ENCODE data around the gene ZDHHC14. TPM values are rescaled to one million over a fixed set of nuclear protein-coding genes. Genes with fewer than 3 reads are reported as not detected.

Gene ZDHHC14
- total RNA-seq, 2 donors from 2014 or later = 13.0 to 19.1 TPM

DNA sequence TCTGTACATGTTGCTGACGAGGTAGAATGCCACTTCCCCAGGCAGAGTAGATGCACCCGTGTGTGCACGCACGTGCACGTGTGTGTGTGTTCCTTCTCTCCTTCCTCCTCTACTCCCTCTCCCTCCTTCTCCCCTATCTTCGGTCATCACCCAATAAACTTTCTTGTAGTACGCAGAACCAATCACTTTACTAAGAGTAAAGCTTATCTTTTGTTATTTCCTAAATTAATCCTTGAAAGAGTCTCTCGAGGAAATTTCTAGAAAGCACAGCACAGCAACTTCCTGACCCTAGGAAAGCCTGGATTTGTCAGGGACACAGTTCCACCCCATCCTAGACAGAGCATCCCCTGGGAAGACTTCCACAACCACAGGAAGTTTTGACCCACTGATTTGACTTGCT is 166.1 kb downstream of the ZDHHC14 start:
- TF ChIP-seq, protein P1, sequence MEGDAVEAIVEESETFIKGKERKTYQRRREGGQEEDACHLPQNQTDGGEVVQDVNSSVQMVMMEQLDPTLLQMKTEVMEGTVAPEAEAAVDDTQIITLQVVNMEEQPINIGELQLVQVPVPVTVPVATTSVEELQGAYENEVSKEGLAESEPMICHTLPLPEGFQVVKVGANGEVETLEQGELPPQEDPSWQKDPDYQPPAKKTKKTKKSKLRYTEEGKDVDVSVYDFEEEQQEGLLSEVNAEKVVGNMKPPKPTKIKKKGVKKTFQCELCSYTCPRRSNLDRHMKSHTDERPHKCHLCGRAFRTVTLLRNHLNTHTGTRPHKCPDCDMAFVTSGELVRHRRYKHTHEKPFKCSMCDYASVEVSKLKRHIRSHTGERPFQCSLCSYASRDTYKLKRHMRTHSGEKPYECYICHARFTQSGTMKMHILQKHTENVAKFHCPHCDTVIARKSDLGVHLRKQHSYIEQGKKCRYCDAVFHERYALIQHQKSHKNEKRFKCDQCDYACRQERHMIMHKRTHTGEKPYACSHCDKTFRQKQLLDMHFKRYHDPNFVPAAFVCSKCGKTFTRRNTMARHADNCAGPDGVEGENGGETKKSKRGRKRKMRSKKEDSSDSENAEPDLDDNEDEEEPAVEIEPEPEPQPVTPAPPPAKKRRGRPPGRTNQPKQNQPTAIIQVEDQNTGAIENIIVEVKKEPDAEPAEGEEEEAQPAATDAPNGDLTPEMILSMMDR (IDR thresholded peaks at IDR 0.05) = no peak
- Histone ChIP-seq H3K27me3 (no peaks in the 10 kb centered on the region), H3K9me3 (peaks cover 0 to 3% of the 10 kb centered on the region in 2 donors), H3K4me3 (no peak overlapping the region), H3K36me3 (no peaks in the 10 kb centered on the region), H3K4me1 (no peaks in the 10 kb centered on the region), H3K27ac (no peak overlapping the region)
- DNase-seq (ENCODE audit: low spot score) = no peak

DNA sequence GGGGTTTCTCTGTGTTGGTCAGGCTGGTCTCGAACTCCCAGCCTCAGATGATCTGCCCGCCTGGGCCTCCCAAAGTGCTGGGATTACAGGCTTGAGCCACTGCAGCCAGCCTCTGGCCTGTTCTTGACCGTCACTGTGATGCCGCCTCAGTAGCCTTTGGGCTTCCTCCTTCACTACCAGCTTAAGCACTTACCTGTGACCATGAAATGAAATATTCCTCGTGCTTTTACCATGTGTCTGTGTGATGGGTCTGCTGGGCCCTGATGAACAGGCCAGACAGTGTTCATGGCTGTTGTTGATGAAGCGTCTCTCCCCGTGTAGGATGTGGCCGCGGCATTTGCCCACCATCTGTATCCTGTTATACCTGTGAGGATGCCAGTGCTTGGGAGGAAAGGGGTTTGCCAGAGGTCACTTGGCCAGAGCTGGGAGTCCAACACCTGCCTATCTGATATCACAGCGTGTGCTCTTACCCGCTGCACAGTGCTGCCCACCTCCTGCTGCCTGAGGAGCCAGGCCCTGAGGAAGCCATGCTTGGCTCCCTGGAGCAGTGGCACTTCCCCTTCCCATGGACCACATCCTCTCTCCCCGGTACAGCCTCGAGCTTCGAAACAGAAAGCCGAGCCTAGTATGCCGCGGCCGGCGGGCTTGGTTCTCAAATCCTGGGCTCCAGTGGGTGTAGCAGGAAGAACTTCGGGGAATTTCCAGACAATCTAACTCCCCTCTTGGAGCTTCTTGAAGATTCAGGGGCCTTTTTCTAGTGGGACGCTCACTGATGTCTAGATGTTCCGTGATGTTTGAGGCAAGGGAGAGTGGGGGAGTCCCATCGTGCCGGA is 167.9 kb downstream of the ZDHHC14 start:
- H3K4me1 ChIP-seq = no peaks in the 10 kb centered on the region
- H3K4me3 ChIP-seq = no peak overlapping the region
- no peak for DNase-seq (ENCODE audit: low spot score)
- no peaks in the 10 kb centered on the region for H3K36me3 ChIP-seq
- no peaks in the 10 kb centered on the region for H3K27me3 ChIP-seq
- H3K9me3 ChIP-seq = peaks cover 0 to 3% of the 10 kb centered on the region in 2 donors
- H3K27ac ChIP-seq = no peak overlapping the region
- TF ChIP-seq, protein P1 (IDR thresholded peaks at IDR 0.05) = no peak

DNA sequence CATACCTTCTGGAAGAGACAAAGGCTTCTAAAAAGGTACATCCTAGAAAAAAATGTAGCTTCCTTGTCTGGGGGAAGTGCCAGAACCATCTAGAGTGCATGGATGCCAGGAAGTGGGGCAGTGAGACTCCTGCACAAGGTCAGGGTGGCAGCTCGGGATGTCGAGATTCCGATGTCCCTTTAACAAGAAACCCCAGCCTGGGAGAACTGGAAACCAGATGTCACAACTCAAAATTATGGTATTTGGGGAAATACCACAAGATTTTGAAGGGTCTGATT is 168.4 kb downstream of the ZDHHC14 start:
- H3K4me1 ChIP-seq = no peaks in the 10 kb centered on the region
- no peak for DNase-seq (ENCODE audit: low spot score)
- H3K4me3 ChIP-seq = no peak overlapping the region
- no peak overlapping the region for H3K27ac ChIP-seq
- TF ChIP-seq, protein P1 (IDR thresholded peaks at IDR 0.05) = no peak
- no peaks in the 10 kb centered on the region for H3K36me3 ChIP-seq
- H3K9me3 ChIP-seq = peaks cover 0 to 3% of the 10 kb centered on the region in 2 donors
- no peaks in the 10 kb centered on the region for H3K27me3 ChIP-seq

DNA sequence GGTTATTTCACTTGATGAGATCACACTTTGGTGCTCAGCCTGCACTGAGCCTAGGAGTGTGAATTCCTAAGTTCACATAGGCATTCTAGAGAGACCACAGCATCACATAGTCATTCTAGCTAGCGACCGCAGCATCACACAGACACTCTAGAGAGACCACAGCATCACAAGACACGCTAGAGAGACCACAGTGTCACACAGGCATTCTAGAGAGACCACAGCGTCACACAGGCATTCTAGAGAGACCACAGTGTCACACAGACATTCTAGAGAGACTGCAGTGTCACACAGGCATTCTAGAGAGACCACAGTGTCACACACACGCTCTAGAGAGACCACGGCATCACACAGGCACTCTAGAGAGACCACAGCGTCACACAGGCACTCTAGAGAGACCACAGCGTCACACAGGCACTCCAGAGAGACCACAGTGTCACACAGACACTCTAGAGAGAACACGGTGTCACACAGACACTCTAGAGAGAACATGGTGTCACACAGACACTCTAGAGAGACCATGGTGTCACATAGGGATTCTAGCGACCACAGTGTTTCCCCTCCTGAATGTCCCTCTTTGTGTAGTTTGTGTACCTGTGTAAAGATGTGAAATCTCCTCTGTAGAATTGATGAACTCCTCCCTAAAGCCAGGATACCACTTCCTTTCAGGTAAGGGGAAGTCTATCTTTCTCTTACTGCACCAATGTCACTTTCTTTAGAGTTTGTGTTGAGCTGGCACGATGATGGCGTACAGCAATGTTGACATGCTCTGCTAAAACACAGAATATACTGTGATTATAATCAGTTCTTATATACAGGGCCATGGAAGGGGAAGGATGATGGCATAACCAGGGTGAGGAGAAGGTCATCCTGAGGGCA is 169.4 kb downstream of the ZDHHC14 start:
- no peak overlapping the region for H3K27ac ChIP-seq
- H3K4me3 ChIP-seq = no peak overlapping the region
- no peaks in the 10 kb centered on the region for H3K36me3 ChIP-seq
- H3K9me3 ChIP-seq = no peaks in the 10 kb centered on the region
- TF ChIP-seq, protein P1 (IDR thresholded peaks at IDR 0.05) = no peak
- H3K4me1 ChIP-seq = no peaks in the 10 kb centered on the region
- no peaks in the 10 kb centered on the region for H3K27me3 ChIP-seq
- DNase-seq (ENCODE audit: low spot score) = no peak

DNA sequence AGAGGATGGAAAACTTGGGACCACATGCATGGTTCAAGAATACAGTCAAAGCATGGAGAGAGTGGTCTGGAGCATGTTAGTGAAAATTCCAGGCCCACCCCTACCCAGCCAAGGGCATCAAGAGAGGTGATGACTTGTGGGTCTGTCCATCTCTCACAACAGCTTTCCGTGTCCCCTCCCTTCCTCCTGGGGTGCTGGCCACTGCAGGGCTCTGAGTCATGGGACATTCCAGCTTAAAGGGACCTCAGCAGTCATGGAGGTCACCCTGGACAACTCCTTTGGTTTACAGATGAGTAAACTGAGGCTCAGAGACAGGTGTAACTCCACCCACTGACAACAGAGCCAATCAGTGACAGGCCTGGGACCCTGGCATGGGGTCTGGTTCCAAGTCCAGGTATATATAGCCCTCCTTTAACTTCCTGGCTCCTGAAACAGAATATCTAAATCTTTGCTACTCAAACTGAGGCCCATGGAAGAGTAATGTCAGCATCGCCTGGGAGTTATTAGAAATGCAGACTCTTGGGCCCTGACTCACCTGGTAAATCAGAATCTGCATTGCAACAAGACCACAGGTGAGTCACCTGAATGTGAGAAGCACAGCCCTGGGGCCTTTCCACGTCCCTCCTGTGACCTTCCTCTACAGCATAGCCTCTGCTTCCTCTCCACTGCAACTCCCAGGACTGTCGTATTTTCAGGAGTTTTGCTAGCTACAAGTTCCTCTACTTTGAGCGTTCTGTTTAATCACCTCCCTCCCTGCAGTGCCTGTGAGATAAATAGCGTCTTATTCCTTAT is 170.2 kb downstream of the ZDHHC14 start:
- no peak overlapping the region for H3K4me3 ChIP-seq
- H3K27me3 ChIP-seq = no peaks in the 10 kb centered on the region
- no peak for DNase-seq (ENCODE audit: low spot score)
- H3K27ac ChIP-seq = no peak overlapping the region
- H3K36me3 ChIP-seq = no peaks in the 10 kb centered on the region
- TF ChIP-seq, protein P1 (IDR thresholded peaks at IDR 0.05) = no peak
- H3K9me3 ChIP-seq = no peaks in the 10 kb centered on the region
- no peaks in the 10 kb centered on the region for H3K4me1 ChIP-seq
